ENCODE measurements around the gene BLOC1S5.

The BLOC1S5 gene

DNA sequence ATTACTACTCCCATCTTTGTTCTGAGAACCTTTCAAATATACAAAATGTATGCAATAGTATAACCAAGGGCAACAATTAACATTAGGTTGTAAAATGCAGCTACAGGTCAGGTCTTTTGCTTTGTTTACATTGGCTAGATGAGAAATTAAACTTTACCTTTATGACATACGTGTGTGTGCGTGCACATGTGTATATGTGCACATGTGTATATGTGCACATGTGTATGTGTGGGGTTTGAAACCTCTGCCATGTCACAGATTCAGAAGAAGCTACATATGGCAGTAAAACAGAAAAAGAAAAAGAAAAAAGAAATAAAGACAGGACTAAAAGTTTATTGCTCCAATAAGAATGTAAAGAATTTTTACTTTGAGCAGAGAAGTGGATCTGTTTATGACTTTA lies 40.6 kb downstream of the BLOC1S5 start:
- DNase-seq (ENCODE audit: low spot score): no peak
- TF ChIP-seq, protein P1, sequence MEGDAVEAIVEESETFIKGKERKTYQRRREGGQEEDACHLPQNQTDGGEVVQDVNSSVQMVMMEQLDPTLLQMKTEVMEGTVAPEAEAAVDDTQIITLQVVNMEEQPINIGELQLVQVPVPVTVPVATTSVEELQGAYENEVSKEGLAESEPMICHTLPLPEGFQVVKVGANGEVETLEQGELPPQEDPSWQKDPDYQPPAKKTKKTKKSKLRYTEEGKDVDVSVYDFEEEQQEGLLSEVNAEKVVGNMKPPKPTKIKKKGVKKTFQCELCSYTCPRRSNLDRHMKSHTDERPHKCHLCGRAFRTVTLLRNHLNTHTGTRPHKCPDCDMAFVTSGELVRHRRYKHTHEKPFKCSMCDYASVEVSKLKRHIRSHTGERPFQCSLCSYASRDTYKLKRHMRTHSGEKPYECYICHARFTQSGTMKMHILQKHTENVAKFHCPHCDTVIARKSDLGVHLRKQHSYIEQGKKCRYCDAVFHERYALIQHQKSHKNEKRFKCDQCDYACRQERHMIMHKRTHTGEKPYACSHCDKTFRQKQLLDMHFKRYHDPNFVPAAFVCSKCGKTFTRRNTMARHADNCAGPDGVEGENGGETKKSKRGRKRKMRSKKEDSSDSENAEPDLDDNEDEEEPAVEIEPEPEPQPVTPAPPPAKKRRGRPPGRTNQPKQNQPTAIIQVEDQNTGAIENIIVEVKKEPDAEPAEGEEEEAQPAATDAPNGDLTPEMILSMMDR (IDR thresholded peaks at IDR 0.05; ENCODE audit: extremely low read depth, missing control alignments): no peak

DNA sequence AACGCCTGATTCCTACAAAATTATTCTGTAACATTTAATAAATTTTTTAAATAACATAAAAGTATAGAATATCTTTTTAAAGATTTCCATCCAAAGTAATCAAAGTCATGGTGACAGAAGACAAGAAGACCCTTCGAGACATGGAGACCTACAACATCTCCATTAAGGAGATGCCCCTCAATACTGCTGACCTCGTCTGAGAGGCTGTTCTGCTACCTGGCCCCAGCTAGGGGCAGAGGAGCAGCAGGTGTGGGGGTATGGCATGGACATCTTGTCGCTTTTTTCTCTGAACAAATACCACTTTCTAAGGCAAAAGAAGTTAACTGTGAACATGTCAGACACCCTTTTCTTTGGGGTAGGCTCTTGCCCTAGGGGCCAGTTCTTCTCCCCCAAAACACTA lies 44.1 kb downstream of the BLOC1S5 start:
- TF ChIP-seq, protein P1 (IDR thresholded peaks at IDR 0.05; ENCODE audit: extremely low read depth, missing control alignments): no peak
- no peak for DNase-seq (ENCODE audit: low spot score)

DNA sequence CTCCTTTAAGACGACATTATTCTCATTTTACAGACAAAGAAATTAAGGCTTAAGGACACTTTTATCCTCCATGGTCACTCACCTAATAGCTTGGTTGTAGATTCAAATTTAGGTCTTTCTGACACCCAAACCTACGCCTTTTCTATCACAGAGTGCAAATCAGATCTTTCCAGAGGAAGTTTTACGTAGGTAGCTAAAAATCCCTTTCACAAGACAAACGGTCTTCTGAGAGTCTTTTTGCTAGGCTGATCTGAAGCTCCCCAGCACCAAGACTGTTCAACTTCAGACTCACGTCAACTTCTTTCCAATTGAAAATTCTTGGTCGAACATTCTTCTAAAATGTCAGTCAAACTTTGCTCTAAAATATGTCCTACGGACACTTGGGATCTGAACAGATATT lies 46.5 kb downstream of the BLOC1S5 start:
- TF ChIP-seq, protein P1 (IDR thresholded peaks at IDR 0.05; ENCODE audit: extremely low read depth, missing control alignments): no peak
- no peak for DNase-seq (ENCODE audit: low spot score)

DNA sequence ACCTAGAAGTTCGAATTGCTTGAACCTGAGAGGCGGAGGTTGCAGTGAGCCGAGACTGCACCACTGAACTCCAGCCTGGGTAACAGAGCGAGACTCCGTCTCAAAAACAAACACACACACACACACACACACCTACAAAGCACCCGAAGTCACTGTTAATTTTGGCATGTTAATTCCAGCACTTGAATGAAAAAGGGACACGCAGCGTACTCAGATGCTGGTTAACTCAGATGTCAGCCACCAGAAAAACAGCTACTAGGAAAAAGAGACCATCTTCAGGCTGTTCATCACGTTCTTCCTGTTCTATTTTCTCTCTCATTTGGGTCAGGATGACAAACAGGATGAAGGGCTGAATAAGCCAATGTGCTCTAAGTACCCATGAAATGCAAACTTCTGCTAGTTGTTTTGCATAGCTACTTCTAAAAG lies 46.9 kb downstream of the BLOC1S5 start:
- TF ChIP-seq, protein P1 (IDR thresholded peaks at IDR 0.05; ENCODE audit: extremely low read depth, missing control alignments): no peak
- peak; percentile 16 for DNase-seq (ENCODE audit: low spot score)

DNA sequence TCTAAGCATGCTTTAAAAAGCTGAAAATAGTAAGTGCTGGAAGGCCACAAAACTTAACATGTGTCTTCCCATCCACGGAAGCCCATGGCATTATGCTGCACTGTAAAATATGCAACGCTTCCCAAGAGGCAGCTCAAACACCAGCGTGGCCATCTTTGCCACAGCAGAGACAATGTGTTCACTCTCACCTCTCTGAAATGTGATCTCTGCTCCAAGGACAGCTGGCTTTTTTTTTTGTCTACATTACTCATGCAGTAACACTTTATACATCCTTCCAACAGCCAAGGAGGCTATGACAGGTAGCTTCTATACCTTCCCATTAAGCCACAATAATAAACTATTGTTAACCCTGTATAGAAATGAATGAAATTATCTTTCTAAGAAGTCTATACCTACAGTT lies 49.2 kb downstream of the BLOC1S5 start:
- TF ChIP-seq, protein P1 (IDR thresholded peaks at IDR 0.05; ENCODE audit: extremely low read depth, missing control alignments): no peak
- no peak for DNase-seq (ENCODE audit: low spot score)

DNA sequence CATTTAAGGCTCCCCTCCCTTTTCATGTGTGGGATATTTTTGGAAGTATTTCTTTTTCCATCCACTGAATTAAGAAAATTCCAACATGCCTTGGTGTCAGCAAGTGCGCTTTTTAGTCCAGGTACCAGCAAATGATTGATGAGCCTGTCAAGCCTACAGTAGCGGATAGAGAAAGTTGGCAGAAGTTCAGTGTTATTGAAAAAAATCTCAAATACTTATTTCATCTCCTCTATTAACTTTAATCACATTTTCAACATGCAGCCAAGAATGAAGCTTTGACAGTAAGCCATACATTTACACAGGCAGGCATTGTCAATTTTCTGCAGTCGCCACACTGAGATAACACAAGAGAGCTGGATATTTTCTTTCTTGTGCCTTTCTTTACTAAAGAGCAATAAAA lies 50.4 kb downstream of the BLOC1S5 start:
- DNase-seq (ENCODE audit: low spot score): no peak
- TF ChIP-seq, protein P1 (IDR thresholded peaks at IDR 0.05; ENCODE audit: extremely low read depth, missing control alignments): no peak

DNA sequence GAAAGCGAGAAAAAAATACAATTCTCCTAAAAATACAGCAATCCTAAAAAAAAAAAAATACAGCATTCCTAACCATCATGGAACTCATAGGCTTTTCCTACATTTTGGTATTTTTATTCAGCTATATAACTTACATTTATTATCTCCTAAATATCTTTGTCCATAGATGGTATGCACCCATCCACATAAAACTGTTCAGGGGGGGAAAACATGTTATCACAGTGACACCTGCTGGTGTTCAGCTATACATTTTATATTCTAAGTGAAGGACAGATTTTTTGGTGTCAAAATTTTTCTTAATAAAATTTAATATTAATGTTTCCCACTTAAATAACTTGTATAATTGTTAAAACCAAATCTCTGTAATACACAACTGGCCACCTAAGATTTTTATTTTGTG lies 58.0 kb downstream of the BLOC1S5 start:
- DNase-seq (ENCODE audit: low spot score): peak; percentile 42
- TF ChIP-seq, protein P1 (IDR thresholded peaks at IDR 0.05; ENCODE audit: extremely low read depth, missing control alignments): no peak

Measured in GM20000 (cell line).